HL-60 (cell line): Measurements from ENCODE around the gene VTCN1.

Experiments used
- POLR2AphosphoS5 ChIP-seq: IDR thresholded peaks from 2 replicates; pipeline ENCODE4 v1.6.1; 2012; ENCODE audit warnings: low read depth
- SPI1 ChIP-seq: IDR thresholded peaks from 2 replicates; pipeline ENCODE4 v1.6.1; 2012; ENCODE audit warnings: low read depth, mild to moderate bottlenecking, borderline replicate concordance
- TF ChIP-seq, protein P1 (sequence below): IDR thresholded peaks from one replicate; pipeline ENCODE4 v1.5.1; 2011; ENCODE audit warnings: low read length, control low read depth, inconsistent platforms; ENCODE audit not compliant: insufficient read depth

GRCh38 chr1:117231312-117231711, 20.6 kb upstream of the VTCN1 start:
- TF ChIP-seq, protein P1, sequence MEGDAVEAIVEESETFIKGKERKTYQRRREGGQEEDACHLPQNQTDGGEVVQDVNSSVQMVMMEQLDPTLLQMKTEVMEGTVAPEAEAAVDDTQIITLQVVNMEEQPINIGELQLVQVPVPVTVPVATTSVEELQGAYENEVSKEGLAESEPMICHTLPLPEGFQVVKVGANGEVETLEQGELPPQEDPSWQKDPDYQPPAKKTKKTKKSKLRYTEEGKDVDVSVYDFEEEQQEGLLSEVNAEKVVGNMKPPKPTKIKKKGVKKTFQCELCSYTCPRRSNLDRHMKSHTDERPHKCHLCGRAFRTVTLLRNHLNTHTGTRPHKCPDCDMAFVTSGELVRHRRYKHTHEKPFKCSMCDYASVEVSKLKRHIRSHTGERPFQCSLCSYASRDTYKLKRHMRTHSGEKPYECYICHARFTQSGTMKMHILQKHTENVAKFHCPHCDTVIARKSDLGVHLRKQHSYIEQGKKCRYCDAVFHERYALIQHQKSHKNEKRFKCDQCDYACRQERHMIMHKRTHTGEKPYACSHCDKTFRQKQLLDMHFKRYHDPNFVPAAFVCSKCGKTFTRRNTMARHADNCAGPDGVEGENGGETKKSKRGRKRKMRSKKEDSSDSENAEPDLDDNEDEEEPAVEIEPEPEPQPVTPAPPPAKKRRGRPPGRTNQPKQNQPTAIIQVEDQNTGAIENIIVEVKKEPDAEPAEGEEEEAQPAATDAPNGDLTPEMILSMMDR = no peak
- TF ChIP-seq POLR2AphosphoS5 = no peak
- TF ChIP-seq SPI1 = no peak
